HepG2 (cell line): ENCODE results near the gene PSORS1C1.

ENCODE experiments used
- JDP2 ChIP-seq: sonication (generic); formaldehyde crosslinking; IDR thresholded peaks from 2 replicates; pipeline ENCODE4 v1.8.1; 2022; ENCODE audit warnings: missing genetic modification reagents, borderline replicate concordance
- MZF1 ChIP-seq: sonication (generic); formaldehyde crosslinking; IDR thresholded peaks from 2 replicates; pipeline ENCODE4 v1.8.1; 2023; ENCODE audit warnings: mild to moderate bottlenecking, missing genetic modification reagents, borderline replicate concordance
- POLR2A ChIP-seq, 2 experiments: IDR thresholded peaks; 2 replicates each; pipeline ENCODE4 v1.6.1; 2011; ENCODE audit warnings: low read depth in 2 of 2, low read length in 2 of 2, mild to moderate bottlenecking in 1 of 2, moderate library complexity in 1 of 2; ENCODE audit not compliant: insufficient read depth in 1 of 2
- SETDB1 ChIP-seq: sonication (generic); formaldehyde crosslinking; IDR thresholded peaks from 2 replicates; pipeline ENCODE4 v1.5.1; 2020; ENCODE audit warnings: missing genetic modification reagents, mild to moderate bottlenecking, borderline replicate concordance
- ZKSCAN1 ChIP-seq: fragments of 150-350 bp; IDR thresholded peaks from 2 replicates; pipeline ENCODE4 v1.6.1; 2014; ENCODE audit warnings: low read length
- ZNF33A ChIP-seq: sonication (generic); formaldehyde crosslinking; IDR thresholded peaks from 2 replicates; pipeline ENCODE4 v1.5.1; 2020; ENCODE audit warnings: missing genetic modification reagents, mild to moderate bottlenecking, moderate library complexity, borderline replicate concordance
- ZZZ3 ChIP-seq: sonication (generic); formaldehyde crosslinking; IDR thresholded peaks from 2 replicates; pipeline ENCODE4 v1.4.0; 2020; ENCODE audit warnings: missing genetic modification reagents, mild to moderate bottlenecking, borderline replicate concordance
- TF ChIP-seq, protein P1 (sequence below): sonication (generic); formaldehyde crosslinking; IDR thresholded peaks from 2 replicates; pipeline ENCODE4 v1.4.0; 2020; ENCODE audit warnings: missing genetic modification reagents
- TF ChIP-seq, protein P2 (sequence below): sonication (generic); formaldehyde crosslinking; conservative IDR thresholded peaks from 2 replicates; pipeline ENCODE4 v1.4.0; 2020; ENCODE audit warnings: missing genetic modification reagents
- TF ChIP-seq, protein P3 (sequence below): sonication (generic); formaldehyde crosslinking; IDR thresholded peaks from 2 replicates; pipeline ENCODE4 v1.4.0; 2020; ENCODE audit warnings: low read depth, mild to moderate bottlenecking, missing genetic modification reagents

DNA sequence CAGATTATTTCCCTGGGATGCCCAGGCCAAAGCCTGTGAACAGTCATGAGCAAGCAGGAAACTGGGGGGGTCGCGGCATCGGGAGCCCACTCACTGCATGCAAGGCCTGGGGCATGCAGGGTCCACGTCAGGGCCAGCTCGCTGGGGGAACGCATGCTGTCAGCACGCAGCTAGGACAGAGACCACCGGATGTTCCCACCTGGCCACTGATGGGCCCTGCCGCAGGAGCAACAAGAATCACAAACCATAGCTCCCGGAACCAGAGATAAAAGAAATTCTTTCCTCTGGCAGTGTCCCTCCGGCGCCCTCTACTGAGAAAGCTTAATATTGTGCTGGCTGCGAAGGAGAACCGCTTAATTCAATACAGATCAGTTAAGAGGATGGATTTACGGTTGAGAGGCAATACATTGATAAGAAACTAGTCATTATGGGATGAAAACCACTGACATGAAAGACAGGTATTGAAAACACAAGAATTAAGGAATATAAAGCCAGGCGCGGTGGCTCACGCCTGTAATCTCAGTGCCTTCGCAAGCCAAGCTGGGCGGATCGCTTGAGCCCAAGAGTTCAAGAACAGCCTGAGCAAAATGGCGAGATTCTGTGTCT lies 34.8 kb upstream of the PSORS1C1 start:
- TF ChIP-seq ZNF33A (CRISPR knock-in tag): no peak
- no peak for TF ChIP-seq SETDB1 (CRISPR knock-in tag)
- TF ChIP-seq ZKSCAN1: no peak
- TF ChIP-seq JDP2 (CRISPR knock-in tag): no peak
- TF ChIP-seq MZF1 (CRISPR knock-in tag): no peak
- no peak for TF ChIP-seq POLR2A (IDR thresholded peaks at IDR 0.05; ENCODE audit: insufficient read depth in 1 of 2, low read depth in 2 of 2, low read length in 2 of 2)
- TF ChIP-seq, protein P1, sequence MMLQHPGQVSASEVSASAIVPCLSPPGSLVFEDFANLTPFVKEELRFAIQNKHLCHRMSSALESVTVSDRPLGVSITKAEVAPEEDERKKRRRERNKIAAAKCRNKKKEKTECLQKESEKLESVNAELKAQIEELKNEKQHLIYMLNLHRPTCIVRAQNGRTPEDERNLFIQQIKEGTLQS (CRISPR knock-in tag): no peak
- TF ChIP-seq, protein P2, sequence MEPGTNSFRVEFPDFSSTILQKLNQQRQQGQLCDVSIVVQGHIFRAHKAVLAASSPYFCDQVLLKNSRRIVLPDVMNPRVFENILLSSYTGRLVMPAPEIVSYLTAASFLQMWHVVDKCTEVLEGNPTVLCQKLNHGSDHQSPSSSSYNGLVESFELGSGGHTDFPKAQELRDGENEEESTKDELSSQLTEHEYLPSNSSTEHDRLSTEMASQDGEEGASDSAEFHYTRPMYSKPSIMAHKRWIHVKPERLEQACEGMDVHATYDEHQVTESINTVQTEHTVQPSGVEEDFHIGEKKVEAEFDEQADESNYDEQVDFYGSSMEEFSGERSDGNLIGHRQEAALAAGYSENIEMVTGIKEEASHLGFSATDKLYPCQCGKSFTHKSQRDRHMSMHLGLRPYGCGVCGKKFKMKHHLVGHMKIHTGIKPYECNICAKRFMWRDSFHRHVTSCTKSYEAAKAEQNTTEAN: no peak
- TF ChIP-seq, protein P3, sequence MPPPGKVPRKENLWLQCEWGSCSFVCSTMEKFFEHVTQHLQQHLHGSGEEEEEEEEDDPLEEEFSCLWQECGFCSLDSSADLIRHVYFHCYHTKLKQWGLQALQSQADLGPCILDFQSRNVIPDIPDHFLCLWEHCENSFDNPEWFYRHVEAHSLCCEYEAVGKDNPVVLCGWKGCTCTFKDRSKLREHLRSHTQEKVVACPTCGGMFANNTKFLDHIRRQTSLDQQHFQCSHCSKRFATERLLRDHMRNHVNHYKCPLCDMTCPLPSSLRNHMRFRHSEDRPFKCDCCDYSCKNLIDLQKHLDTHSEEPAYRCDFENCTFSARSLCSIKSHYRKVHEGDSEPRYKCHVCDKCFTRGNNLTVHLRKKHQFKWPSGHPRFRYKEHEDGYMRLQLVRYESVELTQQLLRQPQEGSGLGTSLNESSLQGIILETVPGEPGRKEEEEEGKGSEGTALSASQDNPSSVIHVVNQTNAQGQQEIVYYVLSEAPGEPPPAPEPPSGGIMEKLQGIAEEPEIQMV: no peak
- TF ChIP-seq ZZZ3 (CRISPR knock-in tag): no peak
